ENCODE measurements around the gene OSBPL7.

The OSBPL7 gene

GRCh38 chr17:47836601-47837000, 15.0 kb upstream of the OSBPL7 start:
- Histone ChIP-seq H3K27ac (no peak overlapping the region), H3K36me3 (ENCODE audit: insufficient read depth, low read length) (no peaks in the 10 kb centered on the region), H3K9ac (ENCODE audit: insufficient read length) (no peak overlapping the region), H3K9me3 (ENCODE audit: low read depth, low read length) (no peaks in the 10 kb centered on the region), H3K4me3 (no peak overlapping the region)
- no peak for DNase-seq (ENCODE audit: low read depth, low spot score)
- TF ChIP-seq POLR2AphosphoS5 (IDR thresholded peaks at IDR 0.05; ENCODE audit: borderline replicate concordance, low read depth, low read length) (no peak), EZH2 (IDR thresholded peaks at IDR 0.05) (no peak), FOXP2 (optimal IDR thresholded peaks at IDR 0.05; ENCODE audit: control extremely low read depth, extremely low read length, insufficient read depth) (no peak)

GRCh38 chr17:47834756-47835155, 13.2 kb upstream of the OSBPL7 start:
- TF ChIP-seq FOXP2 (optimal IDR thresholded peaks at IDR 0.05; ENCODE audit: control extremely low read depth, extremely low read length, insufficient read depth) (no peak), EZH2 (IDR thresholded peaks at IDR 0.05) (no peak), POLR2AphosphoS5 (IDR thresholded peaks at IDR 0.05; ENCODE audit: borderline replicate concordance, low read depth, low read length) (no peak)
- no peaks in the 10 kb centered on the region for H3K9me3 ChIP-seq (ENCODE audit: low read depth, low read length)
- H3K9ac ChIP-seq (ENCODE audit: insufficient read length): no peak overlapping the region
- no peak overlapping the region for H3K27ac ChIP-seq
- no peaks in the 10 kb centered on the region for H3K36me3 ChIP-seq (ENCODE audit: insufficient read depth, low read length)
- DNase-seq (ENCODE audit: low read depth, low spot score): no peak
- H3K4me3 ChIP-seq: no peak overlapping the region

DNA sequence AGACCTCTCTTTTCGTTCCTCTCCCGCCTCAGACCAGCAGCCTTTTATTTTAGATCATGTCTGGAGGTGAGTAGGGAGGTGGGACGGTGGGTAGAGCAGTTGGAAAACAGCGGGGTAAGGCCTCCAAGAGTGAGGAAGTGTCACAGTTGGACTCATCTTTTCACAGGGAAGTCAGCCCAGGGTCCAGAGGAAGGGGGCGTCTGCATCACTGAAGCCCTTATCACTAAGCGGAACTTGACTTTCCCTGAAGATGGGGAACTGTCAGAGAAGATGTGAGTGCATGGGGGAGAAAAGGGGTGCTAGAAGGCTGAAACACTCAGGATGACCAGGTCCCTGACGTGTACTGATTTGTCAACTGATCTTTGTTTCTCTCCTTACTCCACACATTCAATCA, 10.3 kb upstream of the OSBPL7 start:
- H3K4me3 ChIP-seq: peak overlapping the region; percentile 91
- TF ChIP-seq POLR2AphosphoS5 (IDR thresholded peaks at IDR 0.05; ENCODE audit: borderline replicate concordance, low read depth, low read length) (no peak), EZH2 (IDR thresholded peaks at IDR 0.05) (no peak), FOXP2 (optimal IDR thresholded peaks at IDR 0.05; ENCODE audit: control extremely low read depth, extremely low read length, insufficient read depth) (no peak)
- H3K36me3 ChIP-seq (ENCODE audit: insufficient read depth, low read length): peaks cover 6% of the 10 kb centered on the region
- no peaks in the 10 kb centered on the region for H3K9me3 ChIP-seq (ENCODE audit: low read depth, low read length)
- H3K27ac ChIP-seq: no peak overlapping the region
- H3K9ac ChIP-seq (ENCODE audit: insufficient read length): peak overlapping the region; percentile 16
- no peak for DNase-seq (ENCODE audit: low read depth, low spot score)

- H3K27ac ChIP-seq: peak within 1 kb of the TSS; percentile 40; the same call in 1 of the 2 replicates
These were observed 9.7 kb upstream of the OSBPL7 start, which contains the start of the genes LRRC46 and MRPL10 for GRCh38 chr17:47831003-47831933. Gene LRRC46 (plus strand): TSS chr17:47831670. CDS start chr17:47831990, 320 bp downstream. Gene MRPL10 (minus strand): TSS chr17:47831541. CDS start chr17:47831511, 30 bp downstream.

GRCh38 chr17:47830396-47831002, 8.9 kb upstream of the OSBPL7 start:
- no peak for DNase-seq (ENCODE audit: low read depth, low spot score)
- H3K27ac ChIP-seq: no peak overlapping the region
- no peaks in the 10 kb centered on the region for H3K9me3 ChIP-seq (ENCODE audit: low read depth, low read length)
- peaks cover 14% of the 10 kb centered on the region for H3K36me3 ChIP-seq (ENCODE audit: insufficient read depth, low read length)
- H3K4me3 ChIP-seq: peak overlapping the region; percentile 91
- peak overlapping the region; percentile 87 for H3K9ac ChIP-seq (ENCODE audit: insufficient read length)
- TF ChIP-seq FOXP2 (optimal IDR thresholded peaks at IDR 0.05; ENCODE audit: control extremely low read depth, extremely low read length, insufficient read depth) (no peak), POLR2AphosphoS5 (IDR thresholded peaks at IDR 0.05; ENCODE audit: borderline replicate concordance, low read depth, low read length) (no peak), EZH2 (IDR thresholded peaks at IDR 0.05) (no peak)

More at GRCh38 chr17:47831003-47831933, 9.7 kb upstream of the OSBPL7 start, which contains the start of the genes LRRC46 and MRPL10:
- H3K9ac ChIP-seq (ENCODE audit: insufficient read length): peak within 1 kb of the TSS; percentile 87
- peaks cover 13% of the 10 kb centered on the region for H3K36me3 ChIP-seq (ENCODE audit: insufficient read depth, low read length)
- H3K9me3 ChIP-seq (ENCODE audit: low read depth, low read length): no peaks in the 10 kb centered on the region
- H3K4me3 ChIP-seq: peak within 1 kb of the TSS; percentile 91
- TF ChIP-seq POLR2AphosphoS5 (IDR thresholded peaks at IDR 0.05; ENCODE audit: borderline replicate concordance, low read depth, low read length): peak; percentile 97
- TF ChIP-seq FOXP2 (optimal IDR thresholded peaks at IDR 0.05; ENCODE audit: control extremely low read depth, extremely low read length, insufficient read depth): peak; percentile 66
- TF ChIP-seq EZH2 (IDR thresholded peaks at IDR 0.05): no peak
- DNase-seq (ENCODE audit: low read depth, low spot score): peak; percentile 70

- H3K9ac ChIP-seq (ENCODE audit: insufficient read length): no peak overlapping the region
- H3K36me3 ChIP-seq (ENCODE audit: insufficient read depth, low read length): peaks cover 14% of the 10 kb centered on the region
- no peak overlapping the region for H3K27ac ChIP-seq
- DNase-seq (ENCODE audit: low read depth, low spot score): no peak
- no peak overlapping the region for H3K4me3 ChIP-seq
- TF ChIP-seq EZH2 (IDR thresholded peaks at IDR 0.05) (no peak), FOXP2 (optimal IDR thresholded peaks at IDR 0.05; ENCODE audit: control extremely low read depth, extremely low read length, insufficient read depth) (no peak), POLR2AphosphoS5 (IDR thresholded peaks at IDR 0.05; ENCODE audit: borderline replicate concordance, low read depth, low read length) (no peak)
- H3K9me3 ChIP-seq (ENCODE audit: low read depth, low read length): no peaks in the 10 kb centered on the region
These were observed 8.3 kb upstream of the OSBPL7 start for GRCh38 chr17:47829870-47830269.

GRCh38 chr17:47823519-47823918, 1.9 kb upstream of the OSBPL7 start:
- Histone ChIP-seq H3K27ac (no peak overlapping the region), H3K9me3 (ENCODE audit: low read depth, low read length) (no peaks in the 10 kb centered on the region), H3K36me3 (ENCODE audit: insufficient read depth, low read length) (peaks cover 21% of the 10 kb centered on the region), H3K4me3 (no peak overlapping the region), H3K9ac (ENCODE audit: insufficient read length) (no peak overlapping the region)
- no peak for TF ChIP-seq POLR2AphosphoS5 (IDR thresholded peaks at IDR 0.05; ENCODE audit: borderline replicate concordance, low read depth, low read length)
- no peak for TF ChIP-seq EZH2 (IDR thresholded peaks at IDR 0.05)
- TF ChIP-seq FOXP2 (optimal IDR thresholded peaks at IDR 0.05; ENCODE audit: control extremely low read depth, extremely low read length, insufficient read depth): no peak
- no peak for DNase-seq (ENCODE audit: low read depth, low spot score)

DNA sequence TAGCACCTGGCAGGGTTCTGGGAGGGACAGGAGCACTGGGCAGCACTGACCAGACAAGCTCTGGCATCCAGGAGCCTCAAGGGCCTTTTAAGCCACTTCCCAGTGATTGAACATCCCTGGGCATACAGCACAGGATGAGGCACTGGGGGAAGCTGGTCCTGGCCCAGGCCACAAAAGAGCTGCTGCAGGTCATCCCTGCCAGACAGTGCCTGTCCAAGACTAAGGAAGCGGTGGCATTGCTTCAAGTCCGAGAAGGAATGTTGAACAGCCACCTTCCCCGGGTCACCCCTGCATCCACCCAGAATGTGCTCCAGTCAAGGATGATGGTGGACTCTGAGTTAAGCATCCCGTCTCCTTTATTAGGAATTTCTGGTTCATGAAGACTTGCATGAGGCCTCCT, 1.2 kb upstream of the OSBPL7 start:
- TF ChIP-seq FOXP2 (optimal IDR thresholded peaks at IDR 0.05; ENCODE audit: control extremely low read depth, extremely low read length, insufficient read depth) (no peak), EZH2 (IDR thresholded peaks at IDR 0.05) (no peak), POLR2AphosphoS5 (IDR thresholded peaks at IDR 0.05; ENCODE audit: borderline replicate concordance, low read depth, low read length) (no peak)
- no peak overlapping the region for H3K27ac ChIP-seq
- H3K9me3 ChIP-seq (ENCODE audit: low read depth, low read length): no peaks in the 10 kb centered on the region
- peaks cover 21% of the 10 kb centered on the region for H3K36me3 ChIP-seq (ENCODE audit: insufficient read depth, low read length)
- H3K9ac ChIP-seq (ENCODE audit: insufficient read length): no peak overlapping the region
- H3K4me3 ChIP-seq: no peak overlapping the region
- DNase-seq (ENCODE audit: low read depth, low spot score): no peak

All from SK-N-MC (cell line).